Activated naive CD8-positive, alpha-beta T cell treated with anti-CD3 and anti-CD28 coated beads, Interleukin-2, amount 10 ng/mL, durations not matched to agents 7 days and 5 days (primary cell): ENCODE data around the gene VPS8. TPM values are rescaled to one million over a fixed set of nuclear protein-coding genes. Genes with fewer than 3 reads are reported as not detected.

Experiments used
- ATAC-seq: fragments of 150-1000 bp; cut with Tn5 transposase; one replicate; pipeline ENCODE4 v1.10.0; 2021; ENCODE audit warnings: low read depth, moderate library complexity
- POLR2A ChIA-PET: fragments of 350-600 bp; sonication (Branson Sonifier 250); formaldehyde crosslinking; loops from one replicate; lab custom pipeline; 2021; ENCODE audit warnings: antibody characterized with exemption; lab: Charles Lee
- DNase-seq: peaks from one replicate; pipeline ENCODE4 v3.0.0; 2021
- H3K27ac Mint-ChIP-seq: one replicate; pipeline ENCODE4 v1.8.0; 2022; ENCODE audit warnings: mild to moderate bottlenecking, mixed read lengths
- H3K27me3 Mint-ChIP-seq: one replicate; pipeline ENCODE4 v1.8.0; 2022; ENCODE audit warnings: mild to moderate bottlenecking, moderate library complexity, mixed read lengths
- H3K36me3 Mint-ChIP-seq: one replicate; pipeline ENCODE4 v1.8.0; 2021; ENCODE audit warnings: mild to moderate bottlenecking, mixed read lengths
- H3K4me1 Mint-ChIP-seq: one replicate; pipeline ENCODE4 v1.8.0; 2021; ENCODE audit warnings: mixed read lengths
- H3K4me3 Mint-ChIP-seq: one replicate; pipeline ENCODE4 v1.8.0; 2022; ENCODE audit warnings: mild to moderate bottlenecking, moderate library complexity, mixed read lengths
- H3K9me3 Mint-ChIP-seq: one replicate; pipeline ENCODE4 v1.8.0; 2021; ENCODE audit warnings: mixed read lengths
- total RNA-seq, 2 experiments: library from RNA; stranded (reverse); gene quantifications; one replicate each; pipeline ENCODE4 v1.2.3, GENCODE V29; 2021

The VPS8 gene
- total RNA-seq, 2 experiments from 2014 or later = 56.8 to 59.1 TPM

DNA sequence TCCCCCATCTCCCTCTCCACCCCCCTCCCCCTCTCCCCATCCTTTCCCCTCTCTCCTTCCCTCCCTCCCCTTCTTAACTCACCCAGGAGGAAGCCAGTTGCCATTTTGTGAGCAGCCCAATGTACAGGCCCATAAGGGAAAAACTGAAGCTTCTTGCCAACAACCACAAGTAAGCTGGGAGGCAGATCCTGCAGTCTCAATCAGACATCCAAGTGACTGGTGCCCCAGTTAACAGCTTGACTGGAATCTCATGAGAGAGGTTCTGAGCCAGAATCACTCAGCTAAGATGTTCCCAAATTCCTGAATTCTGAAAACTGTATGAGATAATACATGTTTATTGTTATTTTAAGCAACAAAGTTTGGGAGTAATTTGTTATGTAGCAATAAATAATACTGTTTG, 250.2 kb downstream of the VPS8 start:
- no peak overlapping the region for H3K27ac Mint-ChIP-seq
- H3K36me3 Mint-ChIP-seq = no peaks in the 10 kb centered on the region
- H3K9me3 Mint-ChIP-seq = peaks cover 14% of the 10 kb centered on the region
- DNase-seq = no peak
- peaks cover 2% of the 10 kb centered on the region for H3K27me3 Mint-ChIP-seq
- POLR2A ChIA-PET = no interaction called here
- no peaks in the 10 kb centered on the region for H3K4me1 Mint-ChIP-seq
- H3K4me3 Mint-ChIP-seq = no peak overlapping the region
- ATAC-seq = no peak

DNA sequence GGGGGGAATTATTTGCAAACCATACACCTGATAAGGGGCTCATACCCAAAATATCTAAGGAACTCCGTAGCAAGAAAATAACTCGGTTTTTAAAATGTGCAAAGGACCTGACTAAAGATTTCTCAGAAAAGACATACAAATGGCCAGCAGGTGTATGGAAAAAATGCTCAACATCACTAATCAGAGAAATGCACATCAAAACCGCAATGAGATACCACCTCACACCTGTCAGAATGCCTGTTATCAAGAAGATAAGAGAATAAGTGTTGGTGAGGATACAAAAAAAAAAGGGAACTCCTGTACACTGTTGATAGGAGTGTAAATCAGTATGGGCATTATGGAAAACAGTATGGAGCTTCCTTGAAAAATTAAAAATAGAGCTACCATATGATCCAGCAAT, 251.5 kb downstream of the VPS8 start:
- Mint-ChIP-seq H3K9me3 (peaks cover 10% of the 10 kb centered on the region), H3K27ac (no peak overlapping the region), H3K4me1 (no peaks in the 10 kb centered on the region), H3K36me3 (no peaks in the 10 kb centered on the region), H3K27me3 (no peaks in the 10 kb centered on the region), H3K4me3 (no peak overlapping the region)
- no peak for ATAC-seq
- DNase-seq = no peak
- POLR2A ChIA-PET = no interaction called here

DNA sequence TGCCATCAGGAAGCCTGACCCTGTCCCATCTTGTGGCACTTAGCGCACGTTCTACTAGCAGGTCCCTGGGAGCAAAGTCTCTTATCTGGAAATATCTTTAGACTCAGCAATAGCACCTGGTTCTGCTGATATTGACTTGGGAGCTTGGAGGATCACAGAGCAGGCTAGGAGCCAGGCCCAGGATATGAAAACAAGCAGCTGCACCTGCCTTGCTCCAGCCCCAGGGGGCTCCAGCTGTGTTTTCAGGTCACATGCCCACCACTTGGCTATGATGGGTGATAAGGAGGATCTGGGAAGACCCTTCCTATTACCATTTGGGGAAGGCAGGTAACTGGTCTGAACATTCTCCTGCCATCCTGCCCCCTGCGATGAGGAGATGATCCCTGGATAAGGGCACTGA, 253.1 kb downstream of the VPS8 start:
- POLR2A ChIA-PET = no interaction called here

DNA sequence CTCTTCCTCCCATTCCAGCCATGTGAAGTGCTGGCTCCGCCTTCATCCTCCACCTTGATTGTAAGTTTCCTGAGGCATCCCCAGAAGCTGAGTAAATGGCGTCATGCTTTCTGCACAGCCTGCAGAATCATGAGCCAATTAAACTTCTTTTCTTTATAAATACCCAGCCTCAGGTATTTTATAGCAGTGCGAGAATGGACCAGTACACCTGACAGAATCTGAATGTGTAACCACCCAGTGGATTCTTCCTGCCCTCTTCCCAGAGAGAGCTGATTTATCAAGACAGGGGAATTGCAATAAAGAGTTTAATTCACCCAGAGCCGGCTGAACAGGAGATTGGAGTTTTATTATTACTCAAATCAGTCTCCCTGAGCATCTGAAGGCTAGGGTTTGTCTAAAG, 254.3 kb downstream of the VPS8 start:
- DNase-seq (no peak), ATAC-seq (no peak)
- Mint-ChIP-seq H3K27me3 (no peaks in the 10 kb centered on the region), H3K4me1 (no peaks in the 10 kb centered on the region), H3K9me3 (peaks cover 1% of the 10 kb centered on the region), H3K27ac (no peak overlapping the region), H3K36me3 (no peaks in the 10 kb centered on the region), H3K4me3 (no peak overlapping the region)
- POLR2A ChIA-PET = no interaction called here

More for the DNA sequence above, 253.1 kb downstream of the VPS8 start:
- Mint-ChIP-seq H3K9me3 (peaks cover 4% of the 10 kb centered on the region), H3K4me1 (no peaks in the 10 kb centered on the region), H3K4me3 (no peak overlapping the region), H3K36me3 (no peaks in the 10 kb centered on the region), H3K27me3 (no peaks in the 10 kb centered on the region), H3K27ac (no peak overlapping the region)
- DNase-seq = no peak
- no peak for ATAC-seq

DNA sequence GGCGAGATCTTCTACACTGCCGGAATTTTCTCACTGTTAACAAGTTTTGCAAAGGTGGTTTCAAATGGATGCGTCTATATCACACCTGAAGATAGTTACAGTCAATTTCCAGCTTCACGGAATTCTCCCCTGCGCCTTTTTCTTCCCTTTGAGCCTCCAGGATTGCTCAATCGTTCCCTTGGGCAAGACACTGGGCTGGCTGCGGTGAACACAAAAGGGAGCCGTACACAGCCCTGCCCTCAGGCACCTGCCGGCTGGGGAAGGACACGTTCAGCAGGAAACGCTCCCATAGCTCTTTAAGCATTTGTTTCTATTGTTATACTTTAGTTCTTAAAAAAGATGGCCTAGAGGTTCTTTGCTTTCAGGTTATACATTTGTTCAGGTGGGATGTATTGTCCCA, 255.2 kb downstream of the VPS8 start:
- Mint-ChIP-seq H3K36me3 (no peaks in the 10 kb centered on the region), H3K4me1 (no peaks in the 10 kb centered on the region), H3K9me3 (peaks cover 1% of the 10 kb centered on the region), H3K4me3 (no peak overlapping the region), H3K27me3 (no peaks in the 10 kb centered on the region), H3K27ac (no peak overlapping the region)
- POLR2A ChIA-PET = no interaction called here
- ATAC-seq = no peak
- no peak for DNase-seq

DNA sequence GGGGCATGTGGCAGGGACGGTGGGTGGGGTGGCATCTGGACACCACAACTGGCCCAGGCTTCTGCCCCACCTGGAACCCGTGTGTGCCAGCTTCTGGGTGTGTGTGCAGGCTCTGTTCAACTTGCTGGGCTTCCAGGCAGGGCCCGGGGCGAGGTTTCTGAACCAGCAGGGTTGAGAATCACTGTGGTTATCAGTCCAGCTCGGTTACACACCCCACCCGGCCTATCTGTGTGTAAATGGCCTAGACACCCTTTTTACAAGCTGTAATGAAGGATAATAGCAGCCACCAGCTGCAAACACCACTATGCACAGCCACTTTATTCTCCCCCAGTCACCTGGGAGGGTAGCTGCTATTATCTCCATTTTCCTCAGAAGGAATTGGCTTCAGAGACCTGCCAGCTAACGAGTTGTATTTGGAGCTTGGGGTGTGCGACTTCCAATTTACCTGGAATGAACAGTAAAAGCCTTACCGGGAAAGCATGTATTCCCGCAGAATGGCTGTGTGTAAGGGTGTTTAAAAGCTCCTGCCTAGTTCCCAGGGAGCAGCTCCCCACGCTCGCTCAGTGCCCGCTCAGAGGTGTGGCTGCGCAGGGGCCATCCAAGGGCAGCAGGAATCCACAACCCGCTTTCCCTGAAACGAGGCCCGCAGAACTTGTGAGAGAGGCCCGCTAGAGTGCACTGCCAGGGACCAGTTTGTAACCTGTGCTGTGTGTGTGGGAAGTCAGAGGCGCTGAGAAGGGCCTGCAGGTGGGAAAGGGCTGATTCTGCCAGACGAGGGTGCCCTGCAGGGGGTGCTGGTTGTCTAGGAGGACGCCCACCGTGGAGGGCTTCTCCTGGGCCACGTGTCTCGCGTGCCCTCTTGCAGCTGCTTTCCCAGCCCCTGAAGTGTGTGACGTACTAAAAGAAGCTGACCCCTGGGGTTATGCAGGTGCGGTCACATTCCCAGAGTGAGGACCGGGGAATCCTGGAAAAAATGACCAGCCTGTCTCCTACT, 257.4 kb downstream of the VPS8 start:
- DNase-seq = no peak
- H3K27ac Mint-ChIP-seq = no peak overlapping the region
- no peaks in the 10 kb centered on the region for H3K4me1 Mint-ChIP-seq
- H3K9me3 Mint-ChIP-seq = peaks cover 1% of the 10 kb centered on the region
- H3K36me3 Mint-ChIP-seq = no peaks in the 10 kb centered on the region
- POLR2A ChIA-PET = no interaction called here
- ATAC-seq = no peak
- H3K4me3 Mint-ChIP-seq = no peak overlapping the region
- no peaks in the 10 kb centered on the region for H3K27me3 Mint-ChIP-seq

DNA sequence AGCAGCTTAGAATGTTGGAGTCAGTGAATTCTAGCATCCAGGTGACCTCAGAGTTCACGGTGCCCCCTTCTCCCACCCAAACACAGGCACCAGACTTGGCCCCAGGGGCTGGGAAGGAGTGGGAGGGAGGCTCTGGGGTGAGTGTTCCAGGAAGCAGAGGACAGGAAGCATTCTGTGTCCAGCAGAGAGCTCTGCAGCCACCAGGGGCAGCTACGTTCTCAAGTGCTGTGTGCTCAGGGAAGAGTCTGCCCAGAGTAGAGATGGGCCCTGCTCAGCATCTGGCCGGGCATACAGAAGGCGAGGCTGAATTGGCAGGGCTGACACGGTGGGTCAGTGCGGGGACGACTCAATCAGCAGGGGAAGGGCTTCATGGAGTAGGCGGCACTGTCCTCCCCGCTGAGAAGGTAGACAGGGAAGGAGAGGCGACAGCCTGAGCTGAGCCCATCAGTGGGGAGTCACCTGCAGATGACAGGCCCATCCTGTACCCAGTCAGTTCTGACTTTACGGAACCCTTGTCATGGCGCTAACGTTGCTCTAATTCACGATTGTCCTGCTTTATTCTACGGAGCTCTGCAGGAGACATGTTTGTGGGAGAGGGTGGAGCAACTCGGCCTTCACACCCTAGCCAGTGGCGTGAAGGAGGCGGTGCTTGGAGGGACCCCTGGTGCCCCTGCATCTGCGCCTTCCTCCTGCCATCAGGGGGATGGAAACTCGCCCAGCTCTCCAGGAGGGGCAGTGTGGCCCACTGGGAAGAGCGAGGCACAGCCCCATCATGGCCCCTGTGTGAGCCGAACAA, 258.7 kb downstream of the VPS8 start:
- POLR2A ChIA-PET = no interaction called here
- Mint-ChIP-seq H3K27me3 (no peaks in the 10 kb centered on the region), H3K4me3 (no peak overlapping the region), H3K36me3 (no peaks in the 10 kb centered on the region), H3K27ac (no peak overlapping the region), H3K9me3 (no peaks in the 10 kb centered on the region), H3K4me1 (no peaks in the 10 kb centered on the region)
- ATAC-seq = no peak
- DNase-seq = no peak

DNA sequence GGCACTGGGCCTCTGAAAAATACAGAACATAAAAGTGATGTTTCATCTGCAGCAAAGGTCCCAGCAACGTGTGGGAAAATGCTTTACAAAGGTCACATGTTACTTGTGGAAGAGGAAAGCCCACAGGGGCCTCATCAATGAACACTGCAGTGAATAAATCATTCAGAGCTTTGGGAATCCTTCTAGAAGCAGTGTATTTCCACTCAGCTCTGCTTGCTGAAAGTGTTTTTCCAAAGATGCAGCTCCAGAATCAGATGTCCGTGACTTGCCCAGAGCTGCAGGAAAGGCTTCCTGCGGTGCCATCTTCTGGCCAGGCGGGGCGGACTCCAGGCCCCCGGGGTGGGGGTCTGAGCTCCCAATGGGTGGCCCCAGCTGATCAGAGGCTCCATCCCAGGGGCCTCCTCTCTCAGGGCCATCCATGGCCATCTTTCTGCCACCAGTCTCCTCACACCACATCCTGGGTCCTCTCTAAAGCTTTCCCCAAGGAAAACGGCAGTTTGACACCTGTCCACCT, 259.4 kb downstream of the VPS8 start:
- no peaks in the 10 kb centered on the region for H3K27me3 Mint-ChIP-seq
- no peaks in the 10 kb centered on the region for H3K4me1 Mint-ChIP-seq
- H3K4me3 Mint-ChIP-seq = no peak overlapping the region
- POLR2A ChIA-PET = no interaction called here
- no peak for DNase-seq
- H3K9me3 Mint-ChIP-seq = no peaks in the 10 kb centered on the region
- no peaks in the 10 kb centered on the region for H3K36me3 Mint-ChIP-seq
- no peak overlapping the region for H3K27ac Mint-ChIP-seq
- no peak for ATAC-seq

DNA sequence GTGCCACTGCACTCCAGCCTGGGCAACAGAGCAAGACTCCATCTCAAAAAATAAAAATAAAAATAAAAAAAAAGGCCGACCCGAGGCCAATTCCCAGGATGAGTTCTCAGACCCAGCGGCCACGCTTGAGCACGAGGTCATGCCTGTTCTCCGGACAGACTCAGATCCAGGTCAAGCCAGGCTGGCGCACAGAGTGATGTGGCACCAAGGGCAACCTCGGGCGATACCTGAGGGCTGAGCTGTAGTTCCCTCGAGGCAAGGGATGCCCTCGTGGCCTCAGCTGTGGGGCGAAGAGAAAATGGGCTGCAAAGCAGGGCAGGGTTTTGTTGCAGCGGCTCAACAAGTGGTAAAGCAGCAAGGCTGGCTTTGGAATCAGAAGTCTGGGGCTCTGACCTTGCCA, 263.6 kb downstream of the VPS8 start:
- H3K27me3 Mint-ChIP-seq = no peaks in the 10 kb centered on the region
- no peak overlapping the region for H3K4me3 Mint-ChIP-seq
- DNase-seq = no peak
- H3K27ac Mint-ChIP-seq = no peak overlapping the region
- POLR2A ChIA-PET = no interaction called here
- H3K36me3 Mint-ChIP-seq = no peaks in the 10 kb centered on the region
- no peaks in the 10 kb centered on the region for H3K9me3 Mint-ChIP-seq
- ATAC-seq = no peak
- no peaks in the 10 kb centered on the region for H3K4me1 Mint-ChIP-seq

DNA sequence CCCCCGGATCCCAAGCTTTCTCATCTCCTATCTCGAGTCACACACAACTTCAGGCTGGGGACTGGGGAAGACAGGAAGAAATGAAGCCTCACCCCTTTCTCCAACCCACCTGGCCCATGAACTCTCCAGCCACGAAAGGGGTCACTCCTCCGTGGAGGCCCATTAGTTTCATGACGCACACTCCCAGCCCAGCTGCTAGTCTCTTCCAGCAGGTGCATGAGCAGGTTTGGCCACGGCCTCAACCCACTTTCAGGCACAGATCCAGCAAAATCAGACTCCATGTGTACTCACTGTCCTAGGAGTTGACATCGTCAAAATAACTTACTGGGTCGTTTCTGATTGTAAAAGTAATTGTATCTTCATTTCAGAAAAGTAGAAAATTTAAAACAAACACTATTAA, 264.3 kb downstream of the VPS8 start:
- H3K9me3 Mint-ChIP-seq = no peaks in the 10 kb centered on the region
- no peak for ATAC-seq
- POLR2A ChIA-PET = no interaction called here
- no peaks in the 10 kb centered on the region for H3K4me1 Mint-ChIP-seq
- DNase-seq = no peak
- H3K27ac Mint-ChIP-seq = no peak overlapping the region
- no peak overlapping the region for H3K4me3 Mint-ChIP-seq
- peaks cover 2% of the 10 kb centered on the region for H3K27me3 Mint-ChIP-seq
- no peaks in the 10 kb centered on the region for H3K36me3 Mint-ChIP-seq

DNA sequence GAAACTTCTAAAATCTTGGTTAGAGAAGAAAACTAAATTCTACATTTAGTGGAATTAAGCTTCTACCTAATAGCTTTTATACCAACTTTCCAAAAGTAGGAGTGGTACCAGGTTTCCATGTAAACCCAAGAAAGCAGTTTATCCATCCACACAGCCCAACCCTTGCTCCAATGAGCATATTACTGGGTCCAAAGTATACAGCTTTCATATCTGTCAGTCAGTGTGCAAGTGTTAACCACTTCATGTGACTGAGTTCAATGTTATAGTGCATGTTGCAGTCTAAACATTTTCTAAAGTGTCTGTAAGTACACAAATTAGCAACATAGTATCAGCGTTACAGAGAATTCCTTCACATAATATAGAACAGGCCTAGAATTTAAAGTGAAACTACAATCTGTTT, 267.7 kb downstream of the VPS8 start:
- no peaks in the 10 kb centered on the region for H3K36me3 Mint-ChIP-seq
- no peak overlapping the region for H3K4me3 Mint-ChIP-seq
- no peaks in the 10 kb centered on the region for H3K9me3 Mint-ChIP-seq
- H3K4me1 Mint-ChIP-seq = no peaks in the 10 kb centered on the region
- H3K27ac Mint-ChIP-seq = no peak overlapping the region
- POLR2A ChIA-PET = no interaction called here
- peaks cover 6% of the 10 kb centered on the region for H3K27me3 Mint-ChIP-seq
- ATAC-seq = no peak
- no peak for DNase-seq

DNA sequence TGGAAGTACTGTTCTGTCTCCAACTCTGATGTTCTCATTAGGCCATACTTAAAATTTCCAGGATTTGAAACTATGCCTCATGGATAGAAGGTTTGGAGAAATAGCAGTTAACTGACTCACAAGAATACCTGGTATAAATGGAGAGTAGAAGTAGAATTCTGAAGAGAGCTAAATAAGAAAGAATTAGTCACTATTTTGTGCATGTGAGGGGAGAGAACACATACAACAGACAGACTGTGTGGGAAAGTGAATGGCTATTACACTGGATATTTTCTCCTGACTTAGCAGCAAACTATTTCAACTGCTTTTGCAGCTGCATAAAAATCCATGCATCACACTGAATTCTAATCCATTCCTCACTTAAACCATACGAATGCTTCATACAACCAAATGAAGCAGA, 269.6 kb downstream of the VPS8 start:
- peaks cover 15% of the 10 kb centered on the region for H3K27me3 Mint-ChIP-seq
- H3K9me3 Mint-ChIP-seq = no peaks in the 10 kb centered on the region
- POLR2A ChIA-PET = no interaction called here
- ATAC-seq = no peak
- no peak overlapping the region for H3K4me3 Mint-ChIP-seq
- H3K4me1 Mint-ChIP-seq = no peaks in the 10 kb centered on the region
- DNase-seq = no peak
- H3K36me3 Mint-ChIP-seq = no peaks in the 10 kb centered on the region
- no peak overlapping the region for H3K27ac Mint-ChIP-seq

DNA sequence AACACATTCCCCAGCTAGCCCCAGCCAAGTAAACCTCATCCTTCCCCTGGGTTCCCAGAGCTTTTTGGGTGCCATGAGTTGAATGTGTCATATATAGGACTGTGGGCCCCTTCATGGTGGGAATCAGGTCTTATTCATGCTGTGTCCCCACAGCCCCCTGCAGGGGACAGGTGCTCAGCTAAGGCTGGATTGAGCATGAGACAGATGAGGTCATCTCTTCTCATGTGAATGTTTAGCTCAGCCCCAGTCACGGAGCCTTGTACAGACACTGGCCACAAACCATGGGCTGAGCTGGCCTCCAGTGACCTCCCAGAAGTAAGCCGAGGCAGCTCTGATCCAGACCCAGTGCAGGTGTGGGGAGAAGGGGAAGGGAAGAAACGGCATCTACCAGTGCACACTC, 270.2 kb downstream of the VPS8 start:
- Mint-ChIP-seq H3K27me3 (peaks cover 17% of the 10 kb centered on the region), H3K36me3 (no peaks in the 10 kb centered on the region), H3K9me3 (no peaks in the 10 kb centered on the region), H3K27ac (no peak overlapping the region), H3K4me3 (no peak overlapping the region), H3K4me1 (no peaks in the 10 kb centered on the region)
- POLR2A ChIA-PET = no interaction called here
- DNase-seq = no peak
- no peak for ATAC-seq
